ACHN (cell line): ENCODE measurements around the gene CPNE7.
"Not testable (repeated sequence)": the region's sequence is repeated elsewhere in the genome, so short reads cannot be mapped to it uniquely, and the experiment has no call there.

Experiments
- DNase-seq: peaks from one replicate; pipeline ENCODE4 v3.0.0-alpha.2; 2015
- in situ Hi-C: cut with HindIII; loops from 2 replicates; pipeline ENCODE4 v1.10.0; 2017; ENCODE audit warnings: low sequenced_read_pairs, low pct_ligation_motif_present, low pct_unique_long_range_greater_than_20kb

CPNE7 gene

GRCh38 chr16:89563639-89564392, 11.7 kb upstream of the CPNE7 start:
- DNase-seq, result no peak
- in situ Hi-C loops, result no loop called here

DNA sequence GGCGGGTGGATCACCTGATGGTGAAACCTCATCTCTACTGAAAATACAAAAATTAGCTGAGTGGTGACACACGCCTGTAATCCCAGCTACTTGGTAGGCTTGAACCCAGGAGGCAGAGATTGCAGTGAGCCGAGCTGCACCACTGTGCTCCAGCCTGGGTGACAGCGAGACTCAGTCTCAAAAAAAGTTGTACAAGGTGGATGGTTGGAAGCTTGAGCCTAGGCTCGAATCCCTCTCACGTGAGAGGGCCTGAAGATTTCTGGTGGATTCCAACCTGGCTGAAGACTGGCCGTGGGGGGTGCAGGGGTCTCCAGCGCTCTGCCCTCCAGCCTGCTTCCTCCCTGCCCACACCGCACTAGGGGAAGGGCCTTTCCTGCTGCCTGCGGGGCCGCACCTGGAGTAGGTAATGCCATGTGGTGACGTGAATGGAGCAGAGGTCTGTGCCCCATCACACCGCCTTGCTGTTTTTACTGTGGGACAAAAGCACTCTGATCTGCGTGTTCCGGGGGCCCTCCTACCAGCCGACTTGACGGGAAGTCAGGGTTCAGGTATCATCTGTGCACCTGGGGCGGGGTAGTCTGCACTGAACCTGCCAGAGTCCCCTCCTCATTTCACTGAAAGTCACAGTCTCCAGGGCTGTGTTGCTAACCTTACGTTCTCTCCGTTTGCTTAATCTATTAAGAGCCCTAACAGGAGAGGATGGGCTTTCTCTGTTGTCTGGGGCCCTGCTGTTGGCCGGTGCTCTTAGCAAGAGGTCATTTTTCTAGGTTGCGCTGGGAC, 10.9 kb upstream of the CPNE7 start:
- DNase-seq, result no peak
- in situ Hi-C loops, result no loop called here

DNA sequence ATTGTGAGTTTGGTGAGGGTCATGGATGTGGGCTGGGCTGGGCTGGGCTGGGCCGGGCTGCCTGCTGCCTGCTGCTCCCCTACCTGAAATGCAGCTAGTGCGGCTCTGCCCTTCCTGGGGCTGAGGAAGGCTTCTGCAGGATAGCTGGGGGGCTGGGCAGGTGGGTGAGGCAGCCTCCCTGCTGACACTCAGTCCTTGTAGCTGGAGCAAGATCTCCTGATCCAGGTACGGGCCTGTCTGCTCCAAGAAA, 10.4 kb upstream of the CPNE7 start:
- in situ Hi-C loops, result no loop called here
- no peak for DNase-seq

GRCh38 chr16:89565506-89566372, 9.8 kb upstream of the CPNE7 start:
- DNase-seq, result peak; percentile 61
- in situ Hi-C loops, result no loop called here

DNA sequence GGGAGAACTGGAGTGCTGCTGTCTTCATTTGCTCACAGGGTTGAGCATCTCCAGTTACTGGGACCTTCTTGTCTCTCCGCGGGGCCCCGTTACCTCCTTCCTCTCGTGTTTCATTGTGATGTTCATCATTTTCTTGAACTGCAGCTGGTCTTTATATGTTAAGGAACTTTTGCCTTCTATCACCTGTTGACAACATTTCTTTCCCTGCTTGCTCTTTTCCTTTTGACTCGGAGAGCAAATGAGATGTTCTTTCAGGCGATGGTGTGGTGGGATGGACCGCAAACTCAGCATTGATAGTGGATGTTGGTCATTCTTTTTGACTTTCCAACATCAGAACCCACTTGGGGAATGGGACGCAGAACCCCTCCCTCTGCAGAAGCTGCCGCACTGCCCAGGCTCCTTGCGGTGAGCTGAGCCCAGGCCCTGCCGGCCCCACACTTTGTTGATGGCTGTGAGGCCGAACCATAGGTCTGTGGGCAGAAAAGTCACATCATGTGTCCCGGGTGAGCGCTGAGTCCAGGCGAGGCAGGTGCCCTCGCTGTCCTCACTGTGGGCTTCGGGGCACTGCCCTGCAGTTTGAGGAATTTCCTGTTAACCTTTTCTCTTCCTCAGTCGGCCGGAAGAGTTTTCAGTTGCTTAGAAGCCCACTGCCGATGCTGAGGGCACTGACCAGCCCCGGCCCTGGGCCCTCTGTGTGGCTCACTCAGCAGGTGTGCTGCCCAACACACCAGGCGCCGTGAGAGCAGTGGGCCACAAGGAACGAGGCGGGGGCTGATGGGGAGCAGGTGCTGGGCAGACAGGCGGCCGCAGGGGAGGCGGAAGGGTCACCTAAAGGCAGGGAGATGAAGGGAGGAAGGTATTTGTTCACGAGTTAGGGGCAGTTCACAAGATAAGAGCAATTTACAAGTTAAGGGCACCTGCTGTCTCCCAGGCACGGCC, 7.6 kb upstream of the CPNE7 start:
- no peak for DNase-seq
- in situ Hi-C loops, result no loop called here

- in situ Hi-C loops, result no loop called here
- DNase-seq, result no peak
These were observed 5.8 kb upstream of the CPNE7 start for GRCh38 chr16:89569506-89570341.

DNA sequence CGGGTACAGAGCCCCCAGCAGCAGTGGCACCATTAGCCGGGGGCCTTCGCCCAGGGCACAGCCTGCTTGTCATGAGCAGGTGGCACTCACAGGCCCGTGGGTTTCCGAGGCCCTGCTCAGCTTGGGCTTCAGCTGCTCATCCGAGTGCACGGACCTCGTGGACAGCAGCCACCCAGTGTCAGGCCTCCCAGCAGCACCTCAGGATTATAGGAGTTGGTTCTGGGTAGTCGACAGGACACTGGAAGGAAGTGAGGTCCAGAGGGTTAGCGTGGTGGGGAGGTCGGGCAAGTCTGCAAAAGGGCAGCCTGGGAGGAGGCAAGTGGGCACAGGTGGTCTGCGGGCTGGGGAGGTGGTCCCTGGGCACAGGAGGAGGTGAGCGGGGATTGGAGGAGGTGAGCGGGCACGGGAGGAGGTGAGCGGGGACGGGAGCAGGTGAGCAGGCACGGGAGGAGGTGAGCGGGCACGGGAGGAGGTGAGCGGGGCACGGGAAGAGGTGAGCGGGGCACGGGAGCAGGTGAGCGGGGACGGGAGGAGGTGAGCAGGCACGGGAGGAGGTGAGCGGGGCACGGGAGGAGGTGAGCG, 5.1 kb upstream of the CPNE7 start:
- in situ Hi-C loops, result no loop called here

DNA sequence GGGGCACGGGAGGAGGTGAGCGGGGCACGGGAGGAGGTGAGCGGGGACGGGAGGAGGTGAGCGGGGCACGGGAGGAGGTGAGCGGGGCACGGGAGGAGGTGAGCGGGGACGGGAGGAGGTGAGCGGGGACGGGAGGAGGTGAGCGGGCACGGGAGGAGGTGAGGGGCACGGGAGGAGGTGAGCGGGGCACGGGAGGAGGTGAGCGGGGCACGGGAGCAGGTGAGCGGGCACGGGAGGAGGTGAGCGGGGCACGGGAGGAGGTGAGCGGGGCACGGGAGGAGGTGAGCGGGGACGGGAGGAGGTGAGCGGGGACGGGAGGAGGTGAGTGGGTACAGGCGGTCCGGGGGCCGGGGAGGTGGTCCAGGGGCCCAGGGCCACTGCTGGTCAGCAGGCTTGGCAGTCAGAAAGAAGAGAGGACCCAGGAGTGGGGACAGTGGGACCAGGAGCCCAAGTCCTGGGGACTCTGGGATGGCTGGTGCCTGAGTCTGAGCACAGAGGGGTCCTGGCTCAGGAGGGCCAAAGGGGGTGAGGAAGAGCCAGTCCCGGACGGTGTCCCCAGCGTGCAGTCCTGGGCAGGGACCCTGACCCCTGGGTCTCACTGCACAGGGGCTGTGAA, 4.5 kb upstream of the CPNE7 start:
- in situ Hi-C loops, DNase-seq: not testable (repeated sequence)

More for the DNA sequence above, 5.1 kb upstream of the CPNE7 start:
- DNase-seq, result no peak

- no peak for DNase-seq
- in situ Hi-C loops, result no loop called here
These were observed 3.9 kb upstream of the CPNE7 start for GRCh38 chr16:89571636-89572035.

- in situ Hi-C loops, result no loop called here
- no peak for DNase-seq
These were observed 3.5 kb upstream of the CPNE7 start for GRCh38 chr16:89572073-89572484.

DNA sequence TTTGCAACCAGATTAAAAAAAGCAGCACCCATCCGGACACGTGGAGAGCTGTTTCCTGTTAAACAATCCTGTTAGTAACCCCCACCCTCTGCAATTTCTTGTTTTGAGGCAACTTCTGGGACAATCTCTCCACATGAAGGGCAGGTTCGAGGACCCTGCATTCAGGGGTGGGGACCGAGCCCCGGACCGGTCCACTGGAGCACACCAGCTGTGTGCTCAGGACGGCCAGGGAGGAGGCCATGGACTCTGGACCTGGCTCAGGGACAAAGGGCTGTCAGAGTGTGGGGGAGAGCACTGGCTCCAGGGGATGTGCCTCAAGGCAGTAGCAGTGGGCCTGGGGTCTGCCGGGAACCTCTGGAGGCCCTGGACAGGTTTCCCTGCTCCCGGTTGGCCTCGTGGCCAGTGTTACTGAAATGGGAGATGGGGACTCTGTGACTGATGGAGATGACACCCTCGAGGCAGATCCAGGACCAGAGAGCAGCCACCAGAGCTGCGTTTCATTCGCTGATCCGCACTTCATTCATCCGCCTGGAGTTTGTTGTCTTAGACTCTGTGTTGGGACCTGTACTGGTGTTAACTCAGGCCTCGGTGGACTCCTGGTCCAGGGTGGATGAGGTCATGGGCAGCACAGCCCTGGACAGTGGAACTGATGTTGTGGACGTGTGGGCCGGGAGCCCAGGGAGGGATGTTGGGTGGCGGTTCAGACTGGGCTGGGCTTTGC, 2.9 kb upstream of the CPNE7 start:
- DNase-seq, result no peak
- in situ Hi-C loops, result no loop called here

- in situ Hi-C loops, result no loop called here
- DNase-seq, result no peak
These were observed 1.5 kb upstream of the CPNE7 start for GRCh38 chr16:89573826-89574680.

DNA sequence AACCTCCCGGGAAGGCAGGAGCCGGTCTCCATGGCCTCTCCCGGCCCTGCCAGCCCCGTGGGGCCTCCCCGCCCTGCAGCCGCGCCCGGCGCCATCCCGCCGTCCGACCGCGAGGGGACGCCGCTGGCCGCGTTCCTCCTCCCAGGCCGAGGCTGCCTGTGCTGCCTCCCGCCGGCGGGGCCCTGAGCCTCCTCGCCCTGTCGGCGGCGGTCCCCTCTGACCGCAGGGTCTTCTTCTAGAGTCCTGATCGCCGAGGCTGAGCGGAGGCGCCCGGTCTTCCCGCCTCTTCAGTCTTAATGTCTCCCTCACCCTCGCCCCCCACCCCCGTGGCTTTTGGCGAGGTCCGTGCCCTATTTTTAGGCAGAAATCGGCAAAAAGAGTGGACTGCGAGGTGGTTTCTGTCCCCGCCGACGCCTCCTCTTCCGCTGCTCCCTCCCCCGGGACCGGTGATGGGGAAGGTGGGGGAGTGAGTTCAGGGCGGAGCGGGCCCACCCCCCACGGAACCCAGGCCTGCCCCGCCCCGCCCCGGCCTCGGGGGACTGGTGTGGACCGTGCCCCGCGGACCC, 794 bp upstream of the CPNE7 start:
- no peak for DNase-seq
- in situ Hi-C loops, result no loop called here

GRCh38 chr16:89576153-89577054, 846 bp downstream of the CPNE7 start:
- in situ Hi-C loops, result no loop called here
- DNase-seq, result no peak
